Cardiac muscle cell (in vitro differentiated cells and primary cell): ENCODE data around the gene FPR1. TPM values are rescaled to one million over a fixed set of nuclear protein-coding genes. Genes with fewer than 3 reads are reported as not detected.

Experiments
- DNase-seq, 2 donors: peaks; one replicate each; pipeline versions ENCODE4 v3.0.0 to v3.0.0-alpha.2; 2010 to 2017; ENCODE audit warnings: low read depth in 1 of 2, low spot score in 1 of 2
- H3K27ac ChIP-seq: fragments of 200-600 bp; sonication (generic); 2 replicates; pipeline ENCODE4 v1.5.1; 2016
- H3K27me3 ChIP-seq: fragments of 200-600 bp; sonication (generic); 2 replicates; pipeline ENCODE4 v1.6.0; 2016; ENCODE audit warnings: control low read depth
- H3K36me3 ChIP-seq: fragments of 200-600 bp; sonication (generic); 2 replicates; pipeline ENCODE4 v1.5.1; 2016; ENCODE audit warnings: control low read depth
- H3K4me1 ChIP-seq: fragments of 200-600 bp; sonication (generic); 2 replicates; pipeline ENCODE4 v1.8.1; 2017; ENCODE audit warnings: low read depth, mild to moderate bottlenecking, mixed run types
- H3K4me3 ChIP-seq: fragments of 200-600 bp; sonication (generic); 2 replicates; pipeline ENCODE4 v1.5.1; 2016; ENCODE audit warnings: mild to moderate bottlenecking
- H3K9me3 ChIP-seq: fragments of 200-600 bp; sonication (generic); 2 replicates; pipeline ENCODE4 v1.5.1; 2017; ENCODE audit warnings: low read depth, mild to moderate bottlenecking, control low read depth
- CTCF ChIP-seq: IDR thresholded peaks from 2 replicates; pipeline ENCODE4 v1.5.1; 2012; ENCODE audit warnings: low read depth, mild to moderate bottlenecking, low read length
- polyA plus RNA-seq: library from polyadenylated mRNA; unstranded; fragments of >200 nt; fragmentation: Nextera tagmentation; extraction: Ambion mirVana; gene quantifications from 2 replicates; pipeline ENCODE4 v1.2.1, GENCODE V29; 2016
- total RNA-seq: library from RNA; depleted of rRNA; stranded (reverse); fragments of >200 nt; gene quantifications from 2 replicates; pipeline ENCODE4 v1.2.3, GENCODE V29; 2016

Gene FPR1
- total and polyA plus RNA-seq, 2 experiments from 2014 or later, result not detected

DNA sequence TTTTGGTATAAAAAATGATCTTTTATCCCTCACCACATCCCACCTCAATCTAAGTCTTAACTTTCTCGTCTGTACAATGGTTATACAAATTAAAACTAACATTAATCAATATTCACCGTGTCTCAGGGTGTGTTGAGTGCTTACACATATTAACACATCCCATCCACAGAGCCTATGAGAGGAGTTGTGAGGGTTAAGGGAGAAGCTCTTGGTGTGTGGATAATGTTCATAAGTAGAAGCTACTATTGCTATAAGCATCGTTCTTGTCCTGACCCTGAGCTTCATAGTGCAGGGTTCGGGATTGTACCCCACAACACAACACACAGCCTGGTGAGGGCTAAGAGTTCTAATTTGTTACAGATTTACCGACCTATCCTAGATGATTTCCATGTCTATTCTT is 45.8 kb upstream of the FPR1 start:
- TF ChIP-seq CTCF, result no peak

DNA sequence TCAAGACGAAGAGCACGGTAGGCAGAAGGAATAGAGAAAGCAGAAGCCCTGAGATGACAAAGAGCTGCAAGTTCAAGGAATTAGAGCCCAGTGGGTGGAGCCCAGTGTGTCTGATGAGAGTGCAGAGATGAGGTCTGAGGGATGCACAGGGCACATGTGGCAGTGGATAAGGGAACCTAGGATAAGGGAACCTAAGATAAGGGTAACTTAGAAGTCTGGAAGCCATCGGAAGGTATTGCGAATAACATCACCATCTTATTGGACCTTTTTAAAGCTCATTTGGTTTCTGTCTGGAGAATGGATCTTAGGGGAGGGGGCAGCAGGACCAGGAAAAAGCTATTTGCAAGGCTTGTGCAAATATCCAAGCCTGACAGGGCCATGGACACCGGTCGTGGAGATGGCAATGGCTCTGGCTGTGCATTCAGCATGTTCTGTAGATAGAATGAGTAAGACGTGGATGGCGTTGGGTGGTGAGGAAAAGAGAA is 44.6 kb upstream of the FPR1 start:
- Histone ChIP-seq H3K4me1 (no peaks in the 10 kb centered on the region), H3K27me3 (no peaks in the 10 kb centered on the region), H3K36me3 (no peaks in the 10 kb centered on the region), H3K27ac (no peak overlapping the region), H3K4me3 (no peak overlapping the region), H3K9me3 (no peaks in the 10 kb centered on the region)
- no peak for DNase-seq
- no peak for TF ChIP-seq CTCF

More for the DNA sequence above, 45.8 kb upstream of the FPR1 start:
- no peak for DNase-seq
- H3K4me1 ChIP-seq, result no peaks in the 10 kb centered on the region
- no peak overlapping the region for H3K27ac ChIP-seq
- H3K4me3 ChIP-seq, result no peak overlapping the region
- H3K36me3 ChIP-seq, result no peaks in the 10 kb centered on the region
- H3K27me3 ChIP-seq, result no peaks in the 10 kb centered on the region
- H3K9me3 ChIP-seq, result no peaks in the 10 kb centered on the region

- DNase-seq, result no peak
- no peak for TF ChIP-seq CTCF
- no peak within 1 kb of the TSS for H3K27ac ChIP-seq
- H3K27me3 ChIP-seq, result no peaks in the 10 kb centered on the region
- no peaks in the 10 kb centered on the region for H3K4me1 ChIP-seq
- H3K4me3 ChIP-seq, result no peak within 1 kb of the TSS
- no peaks in the 10 kb centered on the region for H3K9me3 ChIP-seq
- no peaks in the 10 kb centered on the region for H3K36me3 ChIP-seq
Observed at GRCh38 chr19:51794885-51795490, 43.3 kb upstream of the FPR1 start, which contains the start of gene FPR3. Gene FPR3, plus strand, starts transcription at chr19:51795157. Its CDS starts 28,592 bp downstream, at chr19:51823749.

GRCh38 chr19:51793994-51794393 is 42.3 kb upstream of the FPR1 start:
- Histone ChIP-seq H3K4me1 (no peaks in the 10 kb centered on the region), H3K27ac (no peak overlapping the region), H3K36me3 (no peaks in the 10 kb centered on the region), H3K9me3 (no peaks in the 10 kb centered on the region), H3K4me3 (no peak overlapping the region), H3K27me3 (no peaks in the 10 kb centered on the region)
- no peak for DNase-seq
- TF ChIP-seq CTCF, result no peak

DNA sequence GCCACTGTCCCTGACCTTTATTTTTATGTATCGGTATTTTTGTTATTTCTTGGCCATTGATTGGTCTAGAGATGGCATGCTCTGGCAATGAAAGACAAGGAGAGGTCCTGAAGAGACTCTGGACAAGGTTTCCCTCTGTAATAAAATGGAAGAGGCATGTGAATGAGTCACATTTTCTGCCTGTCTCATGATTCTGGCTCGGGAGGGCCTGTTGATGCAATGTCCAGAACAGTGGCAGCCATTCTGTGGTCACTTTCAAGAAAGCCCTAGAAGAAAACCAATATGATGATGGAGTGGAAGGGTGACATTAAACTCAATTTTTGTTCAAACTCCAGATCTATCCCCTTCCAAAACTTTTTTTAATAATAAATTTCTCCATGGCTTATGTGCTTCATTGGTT is 41.3 kb upstream of the FPR1 start:
- Histone ChIP-seq H3K4me1 (no peaks in the 10 kb centered on the region), H3K4me3 (no peak overlapping the region), H3K9me3 (no peaks in the 10 kb centered on the region), H3K36me3 (no peaks in the 10 kb centered on the region), H3K27ac (no peak overlapping the region), H3K27me3 (no peaks in the 10 kb centered on the region)
- no peak for TF ChIP-seq CTCF
- DNase-seq, result no peak
